Raji (cell line): ENCODE results near the gene DENND6B.

Experiments used
- POLR2A ChIP-seq: IDR thresholded peaks from 2 replicates; pipeline ENCODE4 v1.6.1; 2011; ENCODE audit warnings: low read depth, low read length, control low read depth; ENCODE audit not compliant: insufficient read depth

The DENND6B gene

GRCh38 chr22:50289151-50289941 is 37.5 kb downstream of the DENND6B start:
- TF ChIP-seq POLR2A: no peak

DNA sequence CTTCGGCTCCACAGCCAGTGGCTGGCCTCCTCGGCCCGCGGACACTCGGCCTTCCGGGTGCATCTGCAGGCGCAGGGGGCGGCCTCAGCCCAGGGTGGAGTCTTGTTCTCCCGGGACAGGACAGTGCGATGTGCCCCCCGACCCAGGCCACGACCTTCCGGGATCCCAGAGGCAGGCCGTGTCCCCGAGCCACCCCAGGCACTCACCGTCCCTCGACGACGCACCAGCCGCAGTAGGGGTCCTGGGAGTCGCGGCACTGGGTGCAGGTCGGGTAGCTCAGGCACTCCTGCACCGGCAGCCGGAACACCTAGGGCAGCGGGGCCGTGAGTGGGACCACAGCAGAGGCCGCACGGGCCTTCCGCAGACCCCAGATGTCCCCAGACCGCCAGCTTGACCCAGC is 39.1 kb downstream of the DENND6B start:
- TF ChIP-seq POLR2A: no peak

DNA sequence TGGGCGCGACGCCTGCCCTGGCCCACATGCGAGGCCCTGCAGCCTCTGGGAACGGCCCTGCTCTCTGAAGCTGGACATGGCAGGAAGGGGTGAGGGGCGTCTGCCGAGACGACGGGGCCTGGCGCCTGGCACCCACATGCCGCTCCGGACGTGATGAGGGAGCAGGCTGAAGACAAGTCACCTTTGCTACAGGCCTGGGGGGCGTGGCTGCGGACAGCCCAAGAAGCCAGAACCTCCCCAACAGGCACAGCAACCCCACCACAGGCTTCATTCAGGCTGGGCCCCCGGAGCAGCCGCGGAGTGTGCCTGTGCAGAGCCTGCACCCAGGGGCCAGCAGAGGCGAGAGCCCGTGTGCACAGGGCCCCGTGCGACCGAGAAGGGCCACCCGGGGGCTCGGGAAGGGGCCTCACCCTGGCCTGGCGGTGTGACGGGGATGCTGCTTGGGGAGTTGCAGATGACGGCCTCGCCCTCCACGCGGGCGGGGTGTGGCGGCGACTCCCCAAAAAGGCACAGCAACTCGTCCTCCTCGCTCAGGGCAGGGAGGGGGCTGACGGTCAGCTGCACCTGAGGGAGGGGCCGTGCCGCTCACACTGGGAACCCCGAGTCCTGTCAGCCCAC is 40.0 kb downstream of the DENND6B start:
- no peak for TF ChIP-seq POLR2A

DNA sequence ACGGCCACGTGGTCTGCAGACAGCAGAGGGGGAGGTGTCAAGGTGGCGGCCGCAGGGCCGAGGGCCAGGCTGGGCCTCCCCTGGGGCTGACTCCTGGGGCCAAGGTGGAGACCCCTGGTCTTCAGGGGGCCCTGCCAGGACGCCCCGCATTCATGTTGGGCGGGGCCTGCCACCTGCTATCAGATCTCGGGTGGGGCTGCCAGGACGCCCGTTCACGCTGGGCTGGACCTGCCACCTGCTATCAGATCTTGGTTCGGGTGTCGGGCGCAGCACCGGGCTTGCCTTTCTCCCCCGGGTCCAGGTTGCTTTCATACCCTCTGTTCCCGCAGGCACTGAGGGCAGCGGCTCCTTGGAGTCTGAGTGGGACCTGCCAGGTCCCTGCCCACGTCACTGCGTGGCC is 40.5 kb downstream of the DENND6B start:
- TF ChIP-seq POLR2A: no peak

GRCh38 chr22:50285568-50286229 is 41.1 kb downstream of the DENND6B start:
- no peak for TF ChIP-seq POLR2A

DNA sequence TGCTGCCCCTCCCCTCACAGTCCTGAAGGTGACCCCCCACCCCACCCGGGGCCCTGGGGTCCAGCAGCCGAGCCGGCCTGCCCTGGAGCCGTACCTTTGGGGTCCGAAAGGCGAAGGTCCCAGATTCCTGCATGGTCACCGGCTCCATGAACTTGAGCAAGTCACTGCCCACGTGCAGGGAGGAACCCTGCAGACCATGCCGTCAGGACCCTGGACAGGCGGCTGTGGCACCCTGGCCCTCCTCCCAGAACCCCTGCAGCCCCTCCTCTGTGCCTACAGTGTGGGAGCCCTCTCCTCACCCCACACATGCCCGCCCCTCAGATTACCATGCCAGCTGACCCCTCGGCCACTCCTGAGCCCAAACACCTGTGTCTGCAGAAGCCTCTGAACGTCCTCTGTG is 42.3 kb downstream of the DENND6B start:
- TF ChIP-seq POLR2A: no peak

- TF ChIP-seq POLR2A: no peak
These were observed 43.0 kb downstream of the DENND6B start for GRCh38 chr22:50283821-50284220.

GRCh38 chr22:50282361-50283155 is 44.3 kb downstream of the DENND6B start:
- TF ChIP-seq POLR2A: no peak

- TF ChIP-seq POLR2A: no peak
These were observed 44.9 kb downstream of the DENND6B start for GRCh38 chr22:50281957-50282356.

DNA sequence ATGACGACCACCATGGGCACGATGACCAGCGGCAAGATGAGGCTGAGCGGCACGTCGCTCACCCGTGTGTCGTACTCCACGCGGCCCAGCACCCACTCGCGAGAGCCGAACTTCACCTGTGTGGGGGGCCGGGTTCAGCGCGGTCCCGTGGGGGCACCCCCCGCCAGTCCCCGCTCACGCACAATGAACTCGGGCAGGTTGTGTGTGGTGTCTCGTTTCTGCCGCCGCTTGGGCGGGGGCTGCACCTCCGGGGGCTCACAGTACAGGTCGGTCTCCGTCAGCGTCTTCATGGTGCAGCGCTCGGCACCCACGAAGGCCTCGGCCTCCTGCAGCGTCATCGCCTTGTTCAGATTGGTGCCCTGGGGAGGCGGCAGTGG is 45.4 kb downstream of the DENND6B start:
- TF ChIP-seq POLR2A: no peak

GRCh38 chr22:50280708-50281383 is 46.0 kb downstream of the DENND6B start:
- no peak for TF ChIP-seq POLR2A

DNA sequence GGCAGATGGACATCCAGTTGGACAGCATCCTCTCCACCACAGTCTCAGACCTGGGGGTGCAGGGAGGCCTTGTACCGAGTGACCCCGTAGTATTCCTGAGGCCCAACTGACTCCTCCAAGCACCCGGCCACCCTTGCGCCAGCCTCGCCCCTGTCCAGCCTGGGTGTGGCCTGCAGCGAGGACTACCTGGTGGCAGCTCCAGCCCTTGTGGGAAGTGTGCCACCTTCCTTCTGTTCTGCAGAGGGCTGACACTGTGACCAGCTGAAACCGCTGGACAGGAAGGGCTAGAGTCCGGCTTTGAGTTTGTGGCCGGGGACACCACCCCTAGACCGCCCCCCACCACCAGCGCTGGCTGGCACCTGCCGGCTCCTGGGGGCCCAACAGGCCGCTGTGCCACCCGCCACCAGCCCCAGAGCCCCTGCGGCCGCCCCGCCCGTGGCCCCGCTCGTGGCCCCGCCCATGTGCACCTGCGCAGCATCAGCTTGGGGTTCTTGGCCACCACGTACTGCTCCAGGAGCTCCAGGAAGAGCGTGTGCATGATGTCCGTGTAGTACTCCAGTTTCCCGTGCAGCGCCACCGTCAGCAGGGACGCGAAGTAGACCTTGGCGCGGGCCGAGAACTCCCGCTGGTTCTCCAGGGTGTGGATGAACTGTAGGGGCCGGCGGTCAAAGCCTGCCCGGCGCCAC is 46.6 kb downstream of the DENND6B start:
- TF ChIP-seq POLR2A: no peak

- TF ChIP-seq POLR2A: no peak
These were observed 47.7 kb downstream of the DENND6B start for GRCh38 chr22:50278956-50279619.

GRCh38 chr22:50278461-50278860 is 48.4 kb downstream of the DENND6B start:
- TF ChIP-seq POLR2A: no peak
